ENCODE data around the gene CD7. TPM values are rescaled to one million over a fixed set of nuclear protein-coding genes. Genes with fewer than 3 reads are reported as not detected.

CD7 gene
- total and polyA plus RNA-seq, 2 donors (not counting 1 experiment from before 2014, with no cell fraction given), result 0.67 to 1.3 TPM

DNA sequence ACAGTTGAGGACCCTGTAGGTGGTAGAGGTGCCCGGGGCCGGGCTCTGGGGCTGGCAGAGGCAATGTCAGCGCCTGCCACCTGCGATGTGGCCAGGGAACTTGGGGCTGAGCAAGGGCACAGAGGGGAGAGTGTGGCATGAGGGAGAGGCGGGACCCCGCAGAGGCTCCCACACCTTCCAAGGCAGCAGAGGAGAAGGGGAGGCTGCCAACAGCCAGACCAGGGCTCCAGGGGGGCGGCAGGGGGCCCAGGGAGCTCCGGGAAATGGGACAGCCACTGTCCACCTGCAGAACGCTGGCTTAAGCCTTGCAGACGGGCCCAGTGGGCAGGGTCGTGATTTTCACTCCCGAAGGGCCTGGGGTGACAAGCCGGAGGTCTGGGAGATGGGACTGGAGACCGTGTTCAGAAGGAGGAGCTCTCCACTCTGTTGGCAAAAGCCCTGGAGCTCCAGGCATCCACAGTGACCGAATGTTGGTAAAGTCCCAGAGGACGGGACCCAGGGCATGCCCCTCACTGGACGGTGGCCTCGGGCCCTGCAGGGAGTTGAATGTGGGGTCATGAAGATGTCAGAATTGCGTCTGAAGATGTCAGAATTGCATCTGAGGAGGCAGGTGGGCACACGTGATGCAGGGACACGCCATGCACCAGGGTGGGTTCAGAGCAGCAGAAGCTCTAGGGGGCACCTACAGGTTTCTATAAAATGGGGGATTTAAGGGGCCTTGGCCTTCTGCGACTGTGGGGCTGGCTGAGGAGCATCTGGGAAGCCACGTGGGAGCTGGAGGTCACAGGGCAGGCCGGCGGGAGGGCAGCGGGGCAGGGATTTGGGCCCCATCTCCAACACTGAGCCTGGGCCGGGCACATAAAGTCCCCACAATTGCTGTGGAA lies 18.6 kb downstream of the CD7 start:
- peak overlapping the region; percentile 99 to 100 for H3K27ac ChIP-seq (ENCODE audit: low read length in 2 of 2)
- no peaks in the 10 kb centered on the region for H3K27me3 ChIP-seq (replicated peaks in 1 of 4; ENCODE audit: control extremely low read depth in 1 of 4, control insufficient read depth in 3 of 4, insufficient read depth in 4 of 4, low read length in 3 of 4)
- H3K4me1 ChIP-seq (ENCODE audit: control insufficient read depth in 2 of 2, insufficient read depth in 2 of 2, low read length in 2 of 2), result peaks cover 52 to 72% of the 10 kb centered on the region in 2 donors
- POLR2A ChIA-PET, result interaction anchor here (0.5 to 2.9 kb wide), 16 partner anchors 22 to 276 kb away, joined by 3 to 20 read pairs (median 6); partner anchors contain the start of genes CCDC57, CENPX, CSNK1D and DCXR
- no peak for DNase-seq
- Mint-ChIP-seq H3K4me1 (peaks cover 74% of the 10 kb centered on the region), H3K9me3 (ENCODE audit: insufficient read depth) (no peaks in the 10 kb centered on the region), H3K4me3 (peak overlapping the region; percentile 99), H3K27me3 (no peaks in the 10 kb centered on the region), H3K27ac (peak overlapping the region; percentile 100)
- peak; percentile 16 for ATAC-seq (ENCODE audit: low read depth)
- H3K9ac ChIP-seq (ENCODE audit: low read length), result peak overlapping the region; percentile 99
- intact Hi-C loops (cut with micrococcal nuclease), result loop anchor here (1.0 to 10.0 kb wide), 3 partner anchors 116 to 434 kb away; partner anchors contain the start of genes HEXD, OGFOD3 and P4HB
- H2AFZ ChIP-seq (ENCODE audit: insufficient read depth, low read depth, low read length, poor library complexity, severe bottlenecking), result peak overlapping the region; percentile 58
- CTCF ChIA-PET, result interaction anchor here (0.8 to 6.4 kb wide), 11 partner anchors 18 to 92 kb away, joined by 3 to 68 read pairs (median 6); partner anchors contain the start of genes CD7, CSNK1D and SECTM1
- H3K9me3 ChIP-seq (ENCODE audit: control extremely low read depth in 1 of 3, control insufficient read depth in 2 of 3, insufficient read depth in 1 of 3, low read length in 2 of 3), result no peaks in the 10 kb centered on the region
- H3K4me3 ChIP-seq (ENCODE audit: control extremely low read depth in 1 of 5, extremely low read depth in 1 of 5, insufficient read depth in 1 of 5, low read depth in 2 of 5, low read length in 4 of 5), result peak overlapping the region in 4 of 5 experiments; percentile 71 to 99 (median 89)
- no peaks in the 10 kb centered on the region for H4K20me1 ChIP-seq (ENCODE audit: control insufficient read depth, insufficient read depth, low read length, poor library complexity, severe bottlenecking)
- H3K4me2 ChIP-seq (replicated peaks; ENCODE audit: low read depth, low read length, poor library complexity, severe bottlenecking), result peak overlapping the region; percentile 99
- no peaks in the 10 kb centered on the region for H3K79me2 ChIP-seq (ENCODE audit: control insufficient read depth, insufficient read depth, low read length)
- no peak for TF ChIP-seq EZH2 (IDR thresholded peaks at IDR 0.05; ENCODE audit: borderline replicate concordance, insufficient read depth, low read depth, low read length, poor library complexity, severe bottlenecking)
- TF ChIP-seq, protein P1, sequence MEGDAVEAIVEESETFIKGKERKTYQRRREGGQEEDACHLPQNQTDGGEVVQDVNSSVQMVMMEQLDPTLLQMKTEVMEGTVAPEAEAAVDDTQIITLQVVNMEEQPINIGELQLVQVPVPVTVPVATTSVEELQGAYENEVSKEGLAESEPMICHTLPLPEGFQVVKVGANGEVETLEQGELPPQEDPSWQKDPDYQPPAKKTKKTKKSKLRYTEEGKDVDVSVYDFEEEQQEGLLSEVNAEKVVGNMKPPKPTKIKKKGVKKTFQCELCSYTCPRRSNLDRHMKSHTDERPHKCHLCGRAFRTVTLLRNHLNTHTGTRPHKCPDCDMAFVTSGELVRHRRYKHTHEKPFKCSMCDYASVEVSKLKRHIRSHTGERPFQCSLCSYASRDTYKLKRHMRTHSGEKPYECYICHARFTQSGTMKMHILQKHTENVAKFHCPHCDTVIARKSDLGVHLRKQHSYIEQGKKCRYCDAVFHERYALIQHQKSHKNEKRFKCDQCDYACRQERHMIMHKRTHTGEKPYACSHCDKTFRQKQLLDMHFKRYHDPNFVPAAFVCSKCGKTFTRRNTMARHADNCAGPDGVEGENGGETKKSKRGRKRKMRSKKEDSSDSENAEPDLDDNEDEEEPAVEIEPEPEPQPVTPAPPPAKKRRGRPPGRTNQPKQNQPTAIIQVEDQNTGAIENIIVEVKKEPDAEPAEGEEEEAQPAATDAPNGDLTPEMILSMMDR (IDR thresholded peaks at IDR 0.05), result no peak
- no peaks in the 10 kb centered on the region for H3K36me3 ChIP-seq (replicated peaks in 1 of 2; ENCODE audit: control extremely low read depth in 1 of 2, control insufficient read depth in 1 of 2, extremely low read depth in 1 of 2, insufficient read depth in 2 of 2, low read length in 1 of 2)
- WGBS (ENCODE audit: insufficient coverage), result 66% methylated on average over 26 of the region's 27 CpGs
